ENCODE results near the gene KNOP1. TPM values are rescaled to one million over a fixed set of nuclear protein-coding genes. Genes with fewer than 3 reads are reported as not detected.
"Not testable (repeated sequence)": the region's sequence is repeated elsewhere in the genome, so short reads cannot be mapped to it uniquely, and the experiment has no call there.

KNOP1 gene
- total RNA-seq, 1 donor from 2014 or later: 8.4 TPM

DNA sequence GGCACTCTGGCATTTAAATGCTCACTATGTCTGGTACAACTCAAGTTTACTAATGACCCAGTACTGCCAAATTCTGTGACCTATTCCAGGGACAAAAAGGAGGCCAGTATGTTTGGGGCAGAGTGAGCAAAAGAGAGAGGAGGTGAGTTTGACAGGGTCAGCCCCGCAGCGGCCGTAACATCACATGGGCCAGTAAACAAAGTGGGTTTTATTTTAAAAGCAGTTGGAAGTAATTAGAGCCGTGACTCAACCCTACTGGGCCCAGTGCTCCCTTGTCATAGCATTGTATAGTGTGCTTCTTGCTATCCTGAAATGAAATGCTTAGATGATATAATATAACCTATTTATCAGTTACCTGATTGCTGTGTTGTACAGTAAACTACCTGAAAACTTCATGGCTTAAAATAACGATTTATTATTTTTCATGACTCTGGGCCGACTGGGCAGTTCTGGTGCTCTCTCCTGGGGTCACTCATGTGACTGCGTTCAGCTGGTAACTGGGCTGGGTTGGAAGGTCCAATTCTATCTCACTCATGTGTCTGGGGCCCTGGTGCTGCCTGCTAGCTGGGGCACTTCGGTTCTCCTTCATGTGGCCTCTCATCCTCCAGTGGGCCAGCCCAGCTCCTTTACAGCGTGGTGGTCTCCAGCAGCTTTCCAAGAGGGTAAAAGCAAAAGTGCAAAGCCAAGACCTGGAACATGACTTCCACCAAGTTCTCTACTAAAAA is 27.4 kb upstream of the KNOP1 start:
- no peak for DNase-seq (ENCODE audit: missing footprints)
- intact Hi-C loops (cut with DNase I): no loop called here
- ATAC-seq: no peak

DNA sequence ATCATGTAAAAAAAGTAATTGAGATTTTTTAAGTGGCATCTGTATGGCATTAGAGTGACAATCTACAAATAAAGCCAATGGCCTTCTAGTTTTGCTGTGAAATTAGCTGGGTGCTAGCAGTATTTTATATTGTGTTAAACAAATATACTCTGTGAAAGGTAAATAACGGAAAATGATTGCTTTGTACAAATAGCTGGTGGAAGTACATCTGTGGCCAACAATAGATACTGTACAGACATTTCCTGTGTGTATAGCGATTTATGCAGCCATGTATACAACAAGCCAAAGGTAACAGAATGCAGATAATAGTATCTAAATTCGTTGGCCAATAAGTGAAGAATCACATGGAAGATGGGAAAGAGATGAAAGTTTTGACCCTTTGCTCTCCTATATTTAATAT is 26.6 kb upstream of the KNOP1 start:
- intact Hi-C loops (cut with DNase I): no loop called here
- ATAC-seq (no peak), DNase-seq (ENCODE audit: missing footprints) (no peak)

DNA sequence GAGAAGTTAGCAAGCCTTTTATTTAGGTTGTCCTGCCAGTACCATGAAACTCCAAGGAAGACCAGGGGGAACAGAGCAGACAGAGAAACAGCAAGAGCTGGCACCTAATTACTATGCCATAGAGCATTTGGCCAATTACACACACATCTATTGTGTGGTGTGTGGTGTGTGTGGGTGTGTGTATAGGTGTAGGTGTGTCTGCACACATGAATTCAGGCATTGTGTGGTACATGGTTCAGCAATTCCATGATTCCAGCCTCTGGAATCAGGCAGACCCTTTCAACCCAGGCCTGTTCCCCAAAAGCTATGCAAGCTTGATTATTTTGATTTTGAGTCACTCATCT is 25.8 kb upstream of the KNOP1 start:
- no peak for DNase-seq (ENCODE audit: missing footprints)
- intact Hi-C loops (cut with DNase I): no loop called here
- ATAC-seq: no peak

DNA sequence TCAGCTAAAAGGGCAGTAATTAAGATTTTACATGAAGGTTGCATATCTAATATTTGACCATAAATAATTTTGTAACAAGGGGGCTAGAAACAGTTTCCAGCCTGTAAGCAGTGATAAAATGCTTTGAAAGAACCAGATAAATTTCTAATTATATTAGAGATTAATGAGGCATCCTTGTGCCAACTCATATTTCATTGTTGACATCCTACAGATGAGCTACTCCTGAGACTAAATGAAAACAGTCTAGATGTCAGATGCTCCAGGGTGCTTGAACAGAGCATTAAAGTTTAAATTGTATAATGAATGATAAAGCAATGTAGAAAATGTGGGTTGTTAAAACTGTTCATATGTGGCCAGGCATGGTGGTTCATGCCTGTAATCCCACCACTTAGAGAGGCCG is 23.3 kb upstream of the KNOP1 start:
- intact Hi-C loops (cut with DNase I): no loop called here
- ATAC-seq: no peak
- DNase-seq (ENCODE audit: missing footprints): no peak

DNA sequence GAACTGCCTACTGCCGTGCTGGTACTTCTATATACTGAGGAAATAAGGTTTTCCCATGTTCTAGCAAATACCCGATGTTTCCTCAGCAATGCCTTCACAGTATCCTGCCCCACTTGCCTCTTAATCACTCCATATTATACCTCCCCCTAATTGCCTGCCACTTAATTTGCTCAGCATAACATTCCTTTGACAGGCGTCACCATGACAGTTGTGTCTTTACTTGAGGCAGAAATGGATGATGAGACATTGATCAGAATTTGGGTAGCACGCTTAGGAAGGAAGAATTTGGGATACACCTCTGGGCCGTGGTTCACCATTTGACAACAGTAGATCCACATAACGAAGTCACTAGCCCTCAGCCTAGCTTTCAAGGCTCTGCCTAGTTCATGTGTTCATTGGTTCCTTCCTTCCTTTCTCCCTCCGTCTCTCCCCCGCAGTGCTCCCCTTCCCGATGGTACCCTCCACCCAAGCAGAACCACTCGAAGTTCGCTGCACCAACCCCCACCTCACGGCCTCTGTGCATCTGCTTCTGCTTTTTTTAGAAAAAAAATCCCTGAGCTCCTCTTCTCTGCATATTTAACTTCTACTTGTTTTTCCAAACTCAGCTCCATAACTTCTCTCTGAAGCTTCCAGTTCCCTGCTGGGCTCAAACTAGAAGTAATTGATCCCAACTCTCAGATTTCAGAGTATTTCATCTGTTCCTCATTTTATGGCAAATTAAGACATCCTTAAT is 19.4 kb upstream of the KNOP1 start:
- no peak for DNase-seq (ENCODE audit: missing footprints)
- no peak for ATAC-seq
- intact Hi-C loops (cut with DNase I): no loop called here

DNA sequence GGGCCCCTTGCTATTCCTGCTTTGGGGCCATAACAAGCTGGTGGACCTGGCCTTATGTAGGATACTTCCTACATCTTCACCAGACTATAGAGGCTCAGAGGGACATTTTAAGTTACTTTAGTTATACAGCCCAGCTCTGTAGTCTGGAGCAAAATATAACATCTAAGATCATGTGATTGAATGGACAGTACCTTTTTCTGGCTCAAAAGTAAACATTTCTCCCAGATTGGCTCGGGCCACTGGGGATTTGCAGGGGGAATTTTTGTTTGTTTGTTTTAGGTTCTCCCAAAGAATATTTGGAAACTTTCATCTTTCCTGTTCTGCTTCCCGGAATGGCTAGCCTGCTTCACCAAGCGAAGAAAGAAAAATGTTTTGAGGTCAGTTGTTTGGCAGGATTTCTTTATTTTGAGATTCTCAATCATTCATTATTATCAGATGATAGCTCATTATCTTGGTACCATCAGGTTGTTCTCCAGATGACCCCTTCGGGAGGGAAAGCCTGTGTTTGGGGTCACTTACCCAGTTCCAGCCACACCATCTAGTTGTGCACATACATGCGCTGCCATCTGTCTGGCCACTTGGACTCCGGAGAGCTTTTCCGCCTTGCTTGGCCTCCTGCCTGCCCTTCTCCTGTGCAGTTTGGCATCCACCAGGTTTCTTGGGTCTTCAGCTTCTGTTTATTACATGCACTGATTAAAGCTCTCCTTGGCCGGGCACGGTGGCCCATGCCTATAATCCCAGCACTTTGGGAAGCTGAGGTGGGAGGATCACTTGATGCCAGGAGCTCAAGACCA is 17.2 kb upstream of the KNOP1 start:
- no peak for ATAC-seq
- intact Hi-C loops (cut with DNase I): no loop called here
- DNase-seq (ENCODE audit: missing footprints): no peak

DNA sequence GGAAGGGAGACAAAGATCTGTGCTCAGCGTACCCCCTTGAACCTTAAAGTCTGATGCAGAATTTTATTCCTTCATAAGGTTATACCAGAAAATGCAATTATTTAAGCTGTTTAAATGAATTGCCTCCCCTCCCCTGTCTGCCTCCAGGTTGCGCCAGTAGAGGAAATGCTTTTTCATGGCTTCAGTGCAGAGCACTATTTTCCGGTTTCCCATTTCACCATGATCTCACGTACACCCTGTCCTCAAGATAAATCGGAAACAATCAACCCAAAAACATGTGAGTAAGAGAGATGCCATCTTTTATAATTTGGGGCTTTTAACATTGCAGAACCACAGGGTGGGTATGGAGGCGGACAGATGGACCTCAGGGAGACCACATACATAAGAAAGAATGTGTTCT is 15.5 kb upstream of the KNOP1 start:
- ATAC-seq: no peak

DNA sequence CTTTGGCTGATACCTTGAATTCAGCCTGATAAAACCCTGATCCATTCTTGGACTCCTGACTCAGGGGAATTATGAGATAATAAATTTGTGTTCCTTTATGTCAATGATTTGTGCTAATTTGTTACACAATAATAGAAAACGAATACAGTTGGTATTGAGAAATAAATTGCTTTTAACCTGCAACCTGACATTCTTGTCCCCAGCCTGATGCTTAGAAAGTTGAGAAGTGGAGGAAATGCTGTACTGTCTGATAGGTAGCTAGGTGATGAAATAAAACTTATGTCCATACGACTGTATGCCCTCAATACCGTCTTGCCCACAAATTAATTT is 10.6 kb upstream of the KNOP1 start:
- intact Hi-C loops (cut with DNase I): no loop called here
- ATAC-seq (no peak), DNase-seq (ENCODE audit: missing footprints) (no peak)

More for the DNA sequence above, 15.5 kb upstream of the KNOP1 start:
- intact Hi-C loops (cut with DNase I): no loop called here
- no peak for DNase-seq (ENCODE audit: missing footprints)

DNA sequence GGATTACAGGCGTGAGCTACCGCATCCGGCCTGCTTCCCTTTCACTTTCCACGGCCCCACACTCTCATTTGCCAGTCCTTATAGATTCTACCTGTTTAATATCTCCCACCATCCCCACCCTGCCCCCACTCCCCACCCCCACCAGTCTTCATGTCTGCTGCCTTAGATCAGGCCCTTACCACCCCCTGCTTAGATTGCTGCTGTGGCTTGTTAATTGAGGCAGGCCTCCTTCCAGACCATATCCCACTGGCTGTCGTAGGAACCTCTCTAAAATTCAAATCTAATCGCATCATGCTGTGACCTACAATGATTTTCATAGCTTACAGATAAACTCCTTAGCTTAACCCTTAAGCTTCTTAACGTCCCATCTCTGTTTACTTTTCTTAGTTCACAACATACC is 5.0 kb upstream of the KNOP1 start:
- intact Hi-C loops (cut with DNase I): no loop called here
- ATAC-seq: no peak
- DNase-seq (ENCODE audit: missing footprints): no peak

DNA sequence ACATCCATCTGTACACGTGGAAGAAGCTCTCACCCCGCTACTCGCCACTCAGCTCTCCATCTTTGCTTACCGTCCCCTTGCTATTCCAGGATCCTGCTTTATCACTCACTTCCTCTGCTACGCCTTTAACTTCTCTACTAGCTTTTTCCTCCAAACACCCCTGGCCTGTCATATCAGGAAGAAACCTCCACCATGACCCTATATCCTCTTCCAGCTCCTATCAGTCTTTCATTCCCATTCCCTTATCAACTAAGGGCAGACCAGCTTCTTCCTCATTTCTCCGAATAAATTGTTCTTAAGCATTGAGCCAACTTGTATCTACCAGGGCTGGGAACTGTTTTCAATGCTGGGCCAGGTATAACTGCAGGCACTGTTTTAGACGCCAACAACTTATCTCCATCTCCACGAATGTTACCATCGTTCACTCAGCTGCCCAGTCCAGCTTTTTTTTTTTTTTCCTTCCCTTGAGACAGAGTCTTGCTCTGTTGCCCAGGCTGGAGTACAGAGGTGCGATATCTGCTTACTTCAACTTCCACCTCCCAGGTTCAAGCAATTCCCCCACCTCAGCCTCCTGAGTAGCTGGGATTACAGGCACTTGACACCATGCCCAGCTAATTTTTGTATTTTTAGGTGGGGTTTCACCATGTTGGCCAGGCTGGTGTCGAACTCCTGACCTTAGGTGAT is 4.4 kb upstream of the KNOP1 start:
- no peak for DNase-seq (ENCODE audit: missing footprints)
- no peak for ATAC-seq
- intact Hi-C loops (cut with DNase I): no loop called here

DNA sequence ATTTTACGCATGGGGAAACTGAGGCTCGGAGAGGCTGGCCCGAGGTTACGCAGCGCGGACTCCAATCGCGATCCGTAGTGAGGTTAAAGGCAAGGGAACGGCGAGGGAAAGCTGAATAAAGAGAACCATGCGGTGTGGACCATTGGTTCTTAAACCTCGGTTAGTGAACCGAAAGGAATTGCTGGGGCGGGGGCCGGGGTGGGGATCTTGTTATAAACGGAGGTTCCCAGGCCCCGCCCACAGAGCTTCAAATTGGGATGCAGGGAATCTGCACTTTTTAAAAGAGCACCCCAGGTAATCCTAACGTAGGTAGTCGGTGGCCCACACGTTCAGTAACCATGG is 568 bp upstream of the KNOP1 start:
- intact Hi-C loops (cut with DNase I): loop anchor here (2.0 to 10.0 kb wide), 3 partner anchors 86 to 164 kb away; no protein-coding TSS in a partner anchor
- ATAC-seq (no peak), DNase-seq (ENCODE audit: missing footprints) (no peak)

DNA sequence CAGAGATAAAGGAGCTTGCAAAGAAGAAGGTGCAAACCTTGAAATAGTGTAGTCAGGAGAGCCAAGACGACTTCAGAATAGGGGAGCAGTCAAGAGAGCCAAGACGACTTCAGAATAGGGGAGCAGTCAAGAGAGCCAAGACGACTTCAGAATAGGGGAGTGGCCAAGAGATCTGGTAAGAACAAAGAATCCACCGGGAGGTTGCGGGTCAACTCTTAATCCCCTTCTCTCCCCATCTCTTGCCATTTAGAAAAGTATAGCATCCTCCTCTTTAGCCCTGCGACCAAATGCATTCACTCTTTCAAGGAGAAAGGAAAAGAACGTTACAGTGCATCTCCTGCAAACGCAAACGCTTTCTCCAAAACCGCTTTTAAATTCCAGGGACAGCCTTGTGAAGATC is 713 bp downstream of the KNOP1 start:
- ATAC-seq (no peak), DNase-seq (ENCODE audit: missing footprints) (no peak)
- intact Hi-C loops (cut with DNase I): loop anchor here (5.0 to 10.0 kb wide), 2 partner anchors 87 to 115 kb away; no protein-coding TSS in a partner anchor

DNA sequence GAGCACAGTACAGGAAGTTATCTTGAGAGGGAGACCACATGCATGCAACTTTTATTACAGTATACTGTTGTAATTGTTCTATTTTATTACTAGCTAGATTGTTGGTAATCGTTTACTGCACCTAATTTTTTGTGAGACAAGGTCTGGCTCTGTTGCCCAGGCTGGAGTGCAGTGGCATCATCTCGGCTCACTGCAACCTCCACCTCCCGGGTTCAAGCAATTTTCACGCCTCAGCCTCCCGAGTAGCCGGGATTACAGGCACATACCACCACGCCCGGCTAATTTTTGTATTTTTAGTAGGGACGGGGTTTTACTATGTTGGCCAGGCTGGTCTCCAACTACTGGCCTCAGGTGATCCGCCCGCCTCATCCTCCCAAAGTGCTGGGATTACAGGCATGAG is 1.3 kb downstream of the KNOP1 start:
- DNase-seq (ENCODE audit: missing footprints); ATAC-seq: not testable (repeated sequence)
- intact Hi-C loops (cut with DNase I): loop anchor here (5.0 to 10.0 kb wide), 2 partner anchors 88 to 114 kb away; no protein-coding TSS in a partner anchor

DNA sequence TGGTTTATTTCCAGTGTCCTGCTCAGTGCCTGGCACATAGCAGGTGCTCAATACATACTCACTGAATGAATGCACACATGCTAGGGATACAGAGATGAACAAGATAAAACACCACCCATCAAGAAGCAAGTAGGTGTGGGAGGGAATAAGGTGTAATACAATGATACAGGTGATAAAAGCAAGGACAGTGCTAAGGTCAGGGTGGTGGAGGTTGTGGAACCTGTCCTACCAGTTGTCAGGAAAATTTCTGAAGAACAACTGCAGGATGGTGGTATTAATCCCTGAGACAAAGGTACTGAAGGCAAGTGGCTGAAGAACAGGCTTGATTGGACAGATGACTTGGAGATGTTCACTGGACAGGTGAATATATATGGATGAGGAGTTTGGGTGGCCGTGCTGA is 1.8 kb downstream of the KNOP1 start:
- DNase-seq (ENCODE audit: missing footprints) (no peak), ATAC-seq (no peak)
- intact Hi-C loops (cut with DNase I): loop anchor here (5.0 to 10.0 kb wide), 2 partner anchors 89 to 114 kb away; no protein-coding TSS in a partner anchor

DNA sequence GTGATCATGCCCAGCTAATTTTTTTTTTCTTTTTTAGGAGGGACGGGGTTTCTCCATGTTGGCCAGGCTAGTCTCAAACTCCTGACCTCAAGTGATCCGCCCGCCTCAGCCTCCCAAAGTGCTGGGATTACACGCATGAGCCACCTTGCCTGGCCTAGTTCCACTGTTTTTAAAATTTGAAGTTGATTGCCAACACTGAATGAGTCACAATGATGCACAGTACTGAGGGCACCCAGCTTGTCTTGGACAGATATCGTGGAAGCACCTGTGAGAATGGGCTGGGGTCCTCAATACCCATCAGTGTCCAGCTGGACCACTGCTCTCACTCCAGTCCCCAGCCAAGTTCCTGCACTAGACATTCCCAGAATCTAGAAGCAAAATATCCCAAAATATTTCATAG is 2.5 kb downstream of the KNOP1 start:
- ATAC-seq (no peak), DNase-seq (ENCODE audit: missing footprints) (no peak)
- intact Hi-C loops (cut with DNase I): loop anchor here (5.0 to 10.0 kb wide), 2 partner anchors 89 to 113 kb away; no protein-coding TSS in a partner anchor

DNA sequence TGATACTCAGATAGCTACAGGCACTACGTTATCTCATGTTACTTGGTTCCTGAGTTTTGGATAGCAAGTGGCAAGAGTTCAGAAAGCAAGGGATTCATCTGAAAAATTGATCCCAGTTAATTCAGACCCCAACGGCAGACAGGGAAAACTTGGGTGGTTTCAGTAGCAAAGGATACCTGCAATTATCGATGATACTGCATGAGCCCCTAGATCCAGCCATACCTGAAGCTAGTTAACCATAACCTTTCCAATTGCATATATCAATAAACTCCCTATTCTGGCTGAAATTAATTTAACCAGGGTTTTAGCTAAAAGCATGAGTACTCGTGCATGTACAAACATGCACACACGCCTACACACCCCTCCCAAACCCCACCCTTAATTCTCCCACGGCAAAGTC is 4.3 kb downstream of the KNOP1 start:
- intact Hi-C loops (cut with DNase I): loop anchor here (10.0 kb wide), 1 partner anchor 91 kb away; no protein-coding TSS in a partner anchor
- ATAC-seq (no peak), DNase-seq (ENCODE audit: missing footprints) (no peak)

DNA sequence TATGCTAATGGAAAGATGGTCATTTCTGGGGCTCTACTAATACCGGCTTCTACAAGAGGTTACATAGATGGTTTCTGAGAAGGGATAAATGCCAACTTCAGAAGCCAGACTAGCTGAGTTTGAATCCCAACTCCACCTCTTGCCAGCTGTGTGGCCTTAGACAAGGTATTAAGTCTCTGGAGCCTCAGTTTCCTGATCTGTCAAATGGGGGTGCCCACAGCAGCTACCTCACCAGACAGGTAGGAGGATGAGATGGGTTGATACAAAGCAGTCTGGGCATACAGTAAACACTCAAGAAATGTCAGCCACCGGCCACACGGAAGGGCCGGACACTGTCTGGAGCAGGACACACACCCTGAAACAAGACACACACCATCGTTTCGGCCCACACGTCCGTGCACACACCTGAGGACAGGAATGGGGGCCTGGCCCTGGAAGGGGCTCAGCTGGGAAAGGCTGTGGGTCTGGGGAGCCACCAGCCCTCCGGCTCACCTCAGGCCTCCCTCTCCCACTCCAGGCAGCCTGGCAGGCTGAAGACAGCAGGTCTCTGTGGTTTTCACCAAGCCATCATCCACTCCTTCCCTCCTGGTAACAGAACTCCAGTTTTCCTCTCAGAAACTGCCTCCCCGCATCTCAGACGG is 5.5 kb downstream of the KNOP1 start:
- intact Hi-C loops (cut with DNase I): loop anchor here (10.0 kb wide), 1 partner anchor 92 kb away; no protein-coding TSS in a partner anchor
- ATAC-seq (no peak), DNase-seq (ENCODE audit: missing footprints) (no peak)

DNA sequence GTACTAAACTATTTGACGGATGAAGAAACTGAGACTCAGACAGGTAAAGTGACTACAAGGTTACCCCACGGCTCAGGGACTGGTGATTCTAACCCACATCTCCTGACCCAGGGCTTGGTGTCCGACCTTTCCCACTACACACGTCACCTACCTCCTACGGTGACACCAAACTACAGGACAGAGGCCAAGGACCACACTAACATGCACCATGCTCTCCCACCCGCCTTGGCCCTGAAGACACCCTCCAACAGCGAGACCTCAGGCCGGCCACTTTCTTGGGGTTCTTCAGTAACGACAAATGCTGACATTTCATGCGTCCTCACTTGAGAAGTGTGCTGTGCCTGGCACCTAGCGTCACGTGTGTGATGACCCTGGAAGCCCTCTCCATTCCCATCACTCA is 6.4 kb downstream of the KNOP1 start:
- DNase-seq (ENCODE audit: missing footprints) (no peak), ATAC-seq (no peak)

More for the DNA sequence above, 6.4 kb downstream of the KNOP1 start:
- intact Hi-C loops (cut with DNase I): loop anchor here (10.0 kb wide), 1 partner anchor 93 kb away; no protein-coding TSS in a partner anchor
